ENCODE results near the gene PNPO. TPM values are rescaled to one million over a fixed set of nuclear protein-coding genes. Genes with fewer than 3 reads are reported as not detected.

The PNPO gene
- total RNA-seq, 1 donor from 2014 or later = 43.5 TPM

- no peaks in the 10 kb centered on the region for H3K27me3 ChIP-seq (ENCODE audit: control insufficient read depth, insufficient read depth, low read length)
- DNase-seq (ENCODE audit: low read depth) = no peak
- H3K36me3 ChIP-seq (ENCODE audit: control insufficient read depth, insufficient read depth, low read length) = no peaks in the 10 kb centered on the region
- no peak overlapping the region for H3K4me3 ChIP-seq (ENCODE audit: low read depth, low read length)
- TF ChIP-seq, protein P1, sequence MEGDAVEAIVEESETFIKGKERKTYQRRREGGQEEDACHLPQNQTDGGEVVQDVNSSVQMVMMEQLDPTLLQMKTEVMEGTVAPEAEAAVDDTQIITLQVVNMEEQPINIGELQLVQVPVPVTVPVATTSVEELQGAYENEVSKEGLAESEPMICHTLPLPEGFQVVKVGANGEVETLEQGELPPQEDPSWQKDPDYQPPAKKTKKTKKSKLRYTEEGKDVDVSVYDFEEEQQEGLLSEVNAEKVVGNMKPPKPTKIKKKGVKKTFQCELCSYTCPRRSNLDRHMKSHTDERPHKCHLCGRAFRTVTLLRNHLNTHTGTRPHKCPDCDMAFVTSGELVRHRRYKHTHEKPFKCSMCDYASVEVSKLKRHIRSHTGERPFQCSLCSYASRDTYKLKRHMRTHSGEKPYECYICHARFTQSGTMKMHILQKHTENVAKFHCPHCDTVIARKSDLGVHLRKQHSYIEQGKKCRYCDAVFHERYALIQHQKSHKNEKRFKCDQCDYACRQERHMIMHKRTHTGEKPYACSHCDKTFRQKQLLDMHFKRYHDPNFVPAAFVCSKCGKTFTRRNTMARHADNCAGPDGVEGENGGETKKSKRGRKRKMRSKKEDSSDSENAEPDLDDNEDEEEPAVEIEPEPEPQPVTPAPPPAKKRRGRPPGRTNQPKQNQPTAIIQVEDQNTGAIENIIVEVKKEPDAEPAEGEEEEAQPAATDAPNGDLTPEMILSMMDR (IDR thresholded peaks at IDR 0.05; ENCODE audit: insufficient read depth, low read length, poor library complexity, severe bottlenecking) = no peak
Observed at GRCh38 chr17:47902039-47902744, 39.2 kb upstream of the PNPO start.

DNA sequence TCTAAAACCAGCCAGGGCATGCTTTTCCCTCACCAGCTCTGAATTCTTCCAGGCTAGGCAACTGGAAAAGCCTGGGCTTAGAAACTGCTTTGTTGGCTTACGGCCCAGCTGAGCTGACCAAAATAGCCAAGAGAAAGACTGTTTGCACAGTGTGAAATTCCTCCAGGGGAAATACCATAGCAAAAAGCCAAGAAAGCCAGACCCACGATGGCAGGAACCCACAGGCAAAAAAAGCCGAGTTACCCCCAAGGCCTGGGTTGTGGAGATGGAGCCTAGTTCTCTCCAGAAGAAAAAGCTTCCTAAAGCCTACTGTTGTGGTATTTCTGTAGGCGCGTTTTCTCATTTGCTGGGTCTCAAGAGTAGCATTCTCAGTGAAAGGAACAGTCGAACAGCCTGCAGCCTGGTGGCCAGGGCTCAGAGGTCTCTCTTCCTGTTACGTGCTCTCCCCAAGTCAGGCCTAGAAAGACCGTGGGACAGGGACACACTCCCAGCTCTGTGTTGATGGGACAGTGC, 36.1 kb upstream of the PNPO start:
- TF ChIP-seq, protein P1 (IDR thresholded peaks at IDR 0.05; ENCODE audit: insufficient read depth, low read length, poor library complexity, severe bottlenecking) = no peak
- DNase-seq (ENCODE audit: low read depth) = no peak
- Histone ChIP-seq H3K36me3 (ENCODE audit: control insufficient read depth, insufficient read depth, low read length) (no peaks in the 10 kb centered on the region), H3K27me3 (ENCODE audit: control insufficient read depth, insufficient read depth, low read length) (no peaks in the 10 kb centered on the region), H3K4me3 (ENCODE audit: low read depth, low read length) (no peak overlapping the region)

DNA sequence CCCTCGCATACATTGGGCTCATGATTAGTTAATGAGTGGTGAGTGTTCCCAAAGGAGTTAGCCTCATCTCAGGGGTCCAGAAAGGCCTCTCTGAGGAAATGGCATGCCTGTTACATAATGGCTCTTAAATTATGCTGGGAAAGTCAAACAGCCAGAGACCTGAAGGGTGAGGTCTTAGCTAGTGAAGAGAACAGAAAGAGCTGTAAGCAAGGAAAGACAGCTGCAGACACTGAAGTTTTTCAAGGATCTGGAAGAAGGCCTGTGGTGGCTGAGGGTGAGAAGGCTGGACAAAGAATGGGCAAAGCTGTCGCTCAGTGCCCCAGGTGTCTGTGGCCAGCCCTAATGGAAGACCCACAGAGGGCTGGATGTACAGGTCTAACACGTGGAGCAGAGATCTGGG, 34.9 kb upstream of the PNPO start:
- no peak for DNase-seq (ENCODE audit: low read depth)
- TF ChIP-seq, protein P1 (IDR thresholded peaks at IDR 0.05; ENCODE audit: insufficient read depth, low read length, poor library complexity, severe bottlenecking) = no peak
- Histone ChIP-seq H3K27me3 (ENCODE audit: control insufficient read depth, insufficient read depth, low read length) (no peaks in the 10 kb centered on the region), H3K36me3 (ENCODE audit: control insufficient read depth, insufficient read depth, low read length) (no peaks in the 10 kb centered on the region), H3K4me3 (ENCODE audit: low read depth, low read length) (no peak overlapping the region)

DNA sequence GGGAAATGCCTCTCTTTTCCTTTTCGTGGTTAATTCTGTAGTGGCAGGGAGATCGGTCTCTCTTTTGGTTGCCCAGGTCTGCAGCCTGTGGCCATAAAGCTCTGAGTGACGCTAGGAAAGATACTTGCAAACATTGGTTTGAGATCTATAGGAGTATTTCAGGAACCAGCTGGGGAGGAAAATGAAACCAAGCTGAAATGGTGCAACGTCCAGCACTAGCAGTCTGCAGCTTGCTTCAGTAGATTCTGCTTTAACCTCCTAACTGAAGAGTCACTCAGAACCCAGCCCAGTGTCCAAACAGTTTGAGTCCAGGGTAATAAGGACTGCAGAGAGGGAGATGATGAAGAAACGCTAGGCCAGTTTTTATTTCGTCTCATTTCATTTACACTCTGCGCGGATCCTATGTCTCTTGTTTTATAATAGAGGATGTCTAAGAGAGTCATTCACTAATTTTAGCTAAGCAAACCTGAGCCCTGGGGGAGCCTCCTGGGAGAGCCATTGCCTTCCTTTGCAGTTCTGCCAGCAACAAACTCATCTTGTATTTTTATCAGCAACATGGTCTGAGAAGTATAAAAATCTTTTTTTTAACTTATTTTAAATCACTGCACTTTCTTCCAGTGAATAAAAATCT, 33.3 kb upstream of the PNPO start:
- H3K27me3 ChIP-seq (ENCODE audit: control insufficient read depth, insufficient read depth, low read length) = no peaks in the 10 kb centered on the region
- no peak overlapping the region for H3K4me3 ChIP-seq (ENCODE audit: low read depth, low read length)
- TF ChIP-seq, protein P1 (IDR thresholded peaks at IDR 0.05; ENCODE audit: insufficient read depth, low read length, poor library complexity, severe bottlenecking) = no peak
- H3K36me3 ChIP-seq (ENCODE audit: control insufficient read depth, insufficient read depth, low read length) = no peaks in the 10 kb centered on the region
- no peak for DNase-seq (ENCODE audit: low read depth)

- DNase-seq (ENCODE audit: low read depth) = no peak
- Histone ChIP-seq H3K4me3 (ENCODE audit: low read depth, low read length) (no peak overlapping the region), H3K27me3 (ENCODE audit: control insufficient read depth, insufficient read depth, low read length) (no peaks in the 10 kb centered on the region), H3K36me3 (ENCODE audit: control insufficient read depth, insufficient read depth, low read length) (no peaks in the 10 kb centered on the region)
- TF ChIP-seq, protein P1 (IDR thresholded peaks at IDR 0.05; ENCODE audit: insufficient read depth, low read length, poor library complexity, severe bottlenecking) = no peak
Observed at GRCh38 chr17:47913050-47913449, 28.3 kb upstream of the PNPO start.

Measured in kidney epithelial cell (primary cell).